Measurements from ENCODE around the gene ARL2BP.

Gene ARL2BP

DNA sequence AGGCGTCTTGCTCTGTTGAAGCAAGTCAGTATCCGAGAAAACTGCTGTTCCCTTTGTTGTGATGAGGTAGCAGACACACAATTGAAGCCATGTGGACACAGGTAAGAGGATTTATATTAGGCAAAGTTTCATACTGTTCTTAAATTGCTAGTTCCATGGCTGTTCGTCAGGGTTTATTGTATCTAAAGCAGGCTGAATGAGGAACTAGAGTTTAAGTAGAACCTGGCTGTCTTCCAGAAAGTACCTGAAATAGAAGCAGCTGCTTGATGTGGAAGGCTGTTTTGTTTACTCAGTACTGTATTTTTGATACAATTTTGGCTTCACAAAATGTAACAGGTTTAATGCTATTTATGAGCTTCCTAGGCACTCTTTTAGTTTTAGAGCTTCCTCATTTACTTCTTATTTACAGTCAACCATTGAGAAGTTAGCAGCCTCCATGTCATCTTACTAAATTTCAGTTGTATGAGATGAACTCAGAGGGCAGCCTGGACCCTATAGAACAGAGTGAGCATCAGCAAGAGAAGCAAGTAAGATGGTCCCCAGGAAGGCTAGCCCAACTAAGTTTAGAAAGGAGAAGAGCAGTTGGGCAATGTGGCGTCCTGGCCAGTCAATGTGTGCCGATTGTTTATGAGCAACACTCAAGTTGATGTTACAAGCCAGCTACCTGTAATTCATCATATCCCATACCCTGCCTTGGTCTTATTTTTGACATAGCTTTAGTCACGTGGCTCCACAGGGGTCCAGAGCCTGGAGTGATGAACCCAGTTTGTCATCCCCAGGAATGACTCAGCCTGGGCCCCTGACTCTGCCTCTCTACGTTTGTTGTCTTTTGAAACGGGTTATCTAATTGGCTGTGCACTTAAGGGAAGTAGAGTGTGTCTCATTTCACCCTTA is 9.7 kb upstream of the ARL2BP start:
- peak in 2 of 3 donors; percentile 20 to 48 for DNase-seq (ENCODE audit: low read depth in 3 of 3)

DNA sequence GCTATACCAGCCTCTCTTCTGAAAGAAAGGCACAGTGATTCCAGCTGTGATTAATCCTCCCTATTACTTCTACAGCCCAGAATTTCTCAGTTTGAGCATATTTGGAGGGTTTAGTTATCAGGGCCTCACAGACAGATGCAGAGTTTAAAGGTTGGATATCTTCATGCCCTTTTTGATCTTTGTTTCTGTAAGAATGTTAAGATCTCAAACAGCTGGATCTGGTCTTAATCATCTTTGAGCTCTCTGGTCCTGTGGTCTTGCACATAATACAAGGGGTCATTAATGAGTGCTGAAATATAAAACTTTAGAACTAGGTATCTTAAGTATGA is 9.1 kb upstream of the ARL2BP start:
- no peak for DNase-seq (ENCODE audit: low read depth in 3 of 3)

DNA sequence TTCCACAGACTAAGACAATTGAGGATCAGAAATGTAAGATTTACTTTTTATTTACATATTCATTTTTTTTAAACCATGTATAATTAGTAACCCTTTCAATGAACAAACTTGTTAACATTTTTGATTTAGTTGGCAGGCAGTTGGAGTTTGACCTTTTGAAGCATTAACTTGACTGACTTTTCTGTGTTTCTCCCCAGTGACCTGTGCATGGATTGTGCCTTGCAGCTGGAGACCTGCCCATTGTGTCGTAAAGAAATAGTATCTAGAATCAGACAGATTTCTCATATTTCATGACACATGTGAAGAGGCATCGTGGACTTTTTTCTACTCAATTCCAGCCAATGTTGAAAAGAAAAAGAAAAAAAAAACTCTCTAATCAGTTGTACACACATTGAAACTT is 6.4 kb upstream of the ARL2BP start:
- no peak for DNase-seq (ENCODE audit: low read depth in 3 of 3)

DNA sequence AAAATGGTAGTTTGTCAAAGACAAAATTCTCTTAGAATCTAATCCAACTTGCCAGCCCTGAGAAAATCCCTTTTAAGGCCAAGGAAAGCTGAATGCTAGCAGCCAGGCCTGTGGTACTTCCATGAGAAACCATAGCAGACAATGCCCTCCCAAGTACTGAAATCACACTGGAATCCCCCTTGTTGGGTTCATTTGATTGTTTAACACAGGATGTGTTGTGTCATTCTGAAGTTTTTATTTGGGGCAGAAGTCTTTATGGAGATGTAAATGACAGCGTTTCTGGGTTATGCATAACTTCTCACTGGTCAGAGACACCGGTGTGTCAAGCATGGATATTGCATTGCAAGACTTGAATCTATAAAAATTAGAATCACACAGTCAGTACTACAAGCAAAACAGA is 6.0 kb upstream of the ARL2BP start:
- DNase-seq (ENCODE audit: low read depth in 3 of 3) = no peak

GRCh38 chr16:57240851-57241250 is 4.2 kb upstream of the ARL2BP start:
- no peak for DNase-seq (ENCODE audit: low read depth in 3 of 3)

DNA sequence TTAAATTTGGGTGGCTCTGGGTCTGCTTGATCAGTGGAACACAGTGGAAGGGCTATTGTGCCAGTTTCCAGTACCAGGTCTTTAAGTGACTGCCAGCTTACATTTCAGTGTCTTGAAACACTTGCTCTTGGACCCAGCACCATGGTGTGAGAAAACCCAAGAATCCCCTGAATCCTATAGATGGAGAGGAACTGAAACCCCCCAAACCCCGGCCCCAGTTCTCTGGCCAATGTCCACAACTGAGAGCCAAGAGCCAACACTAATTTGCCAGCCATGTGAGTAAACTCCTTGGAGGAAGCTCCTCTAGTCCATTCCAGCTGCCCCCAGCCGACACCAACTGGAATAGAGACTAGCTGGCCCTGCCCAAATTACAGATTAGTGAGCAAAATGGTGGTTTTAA is 2.4 kb upstream of the ARL2BP start:
- no peak for DNase-seq (ENCODE audit: low read depth in 3 of 3)

GRCh38 chr16:57244463-57244766 is 644 bp upstream of the ARL2BP start:
- DNase-seq (ENCODE audit: low read depth in 3 of 3) = no peak

- DNase-seq (ENCODE audit: low read depth in 3 of 3) = no peak
These were observed 534 bp downstream of the ARL2BP start for GRCh38 chr16:57245472-57246113.

GRCh38 chr16:57251352-57251751 is 6.3 kb downstream of the ARL2BP start:
- no peak for DNase-seq (ENCODE audit: low read depth in 3 of 3)

DNA sequence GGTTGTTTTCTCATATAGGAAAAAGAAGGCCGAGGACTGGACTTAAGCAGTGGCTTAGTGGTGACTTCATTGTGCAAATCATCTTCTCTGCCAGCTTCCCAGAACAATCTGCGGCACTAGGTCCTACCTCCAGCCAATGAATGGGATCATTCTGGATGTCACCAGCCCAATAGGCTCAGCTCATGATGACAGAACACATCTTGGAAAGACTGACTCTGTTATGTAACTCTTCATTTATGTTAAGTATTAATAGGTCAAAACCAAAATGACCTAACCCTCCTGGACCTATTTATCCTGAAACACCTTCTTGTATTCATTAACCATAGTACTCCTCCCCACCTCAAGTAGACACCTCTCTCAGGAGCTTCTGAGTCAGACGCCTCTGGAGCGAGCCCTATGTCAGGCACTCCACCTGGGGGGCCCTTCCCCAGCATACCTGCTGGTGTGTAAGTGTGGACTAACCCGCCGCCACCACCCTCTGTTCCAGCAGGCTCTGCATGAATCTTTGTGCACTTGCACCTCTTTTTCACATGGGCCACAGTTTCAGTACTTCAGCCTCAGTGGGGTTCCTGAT is 7.2 kb downstream of the ARL2BP start:
- no peak for DNase-seq (ENCODE audit: low read depth in 3 of 3)

- no peak for DNase-seq (ENCODE audit: low read depth in 3 of 3)
These were observed 8.4 kb downstream of the ARL2BP start for GRCh38 chr16:57253466-57253865.

GRCh38 chr16:57255686-57256415 is 10.8 kb downstream of the ARL2BP start:
- DNase-seq (ENCODE audit: low read depth in 3 of 3) = no peak

DNA sequence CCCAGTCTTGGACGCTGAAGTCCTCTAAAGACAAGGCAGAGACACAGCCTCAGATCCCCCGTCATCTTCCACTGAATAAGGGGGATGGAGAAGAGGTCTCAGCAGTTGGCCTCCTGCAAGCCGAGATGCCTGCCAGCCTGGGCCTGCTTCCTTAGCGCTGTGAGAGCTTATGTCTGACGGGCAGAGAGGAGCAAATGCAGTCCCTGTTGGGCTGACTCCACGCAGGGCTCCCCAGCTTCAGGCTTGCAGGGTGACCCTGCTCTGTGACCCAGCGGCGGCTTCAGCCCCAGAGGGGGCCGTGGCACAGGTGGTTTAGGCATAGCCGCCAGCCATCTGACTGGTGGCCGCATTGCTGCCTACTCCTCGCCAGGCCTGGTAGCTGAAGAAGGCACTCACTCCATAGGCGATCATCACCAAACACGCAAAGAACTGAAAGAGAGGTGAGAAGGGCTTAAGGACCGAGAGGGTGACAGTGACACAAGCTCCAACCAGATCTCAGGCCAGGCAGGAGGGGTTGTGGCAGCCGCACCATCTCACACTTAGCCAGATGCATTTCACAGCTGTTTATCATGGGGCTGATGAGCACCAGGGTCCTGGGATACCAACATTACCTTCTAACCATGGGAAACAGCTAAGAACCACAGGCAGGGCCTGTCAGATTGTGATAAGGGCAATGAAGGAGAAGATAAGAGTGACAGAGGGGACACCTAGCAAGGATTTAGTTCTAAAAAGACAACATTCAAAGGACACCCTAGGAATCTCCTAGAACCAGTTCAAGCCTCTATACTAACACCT is 11.7 kb downstream of the ARL2BP start:
- DNase-seq (ENCODE audit: low read depth in 3 of 3) = no peak

- DNase-seq (ENCODE audit: low read depth in 3 of 3) = no peak
These were observed 12.5 kb downstream of the ARL2BP start for GRCh38 chr16:57257455-57258070.

- no peak for DNase-seq (ENCODE audit: low read depth in 3 of 3)
These were observed 13.3 kb downstream of the ARL2BP start for GRCh38 chr16:57258226-57258909.

- DNase-seq (ENCODE audit: low read depth in 3 of 3) = no peak
These were observed 13.9 kb downstream of the ARL2BP start for GRCh38 chr16:57258910-57259475.

DNA sequence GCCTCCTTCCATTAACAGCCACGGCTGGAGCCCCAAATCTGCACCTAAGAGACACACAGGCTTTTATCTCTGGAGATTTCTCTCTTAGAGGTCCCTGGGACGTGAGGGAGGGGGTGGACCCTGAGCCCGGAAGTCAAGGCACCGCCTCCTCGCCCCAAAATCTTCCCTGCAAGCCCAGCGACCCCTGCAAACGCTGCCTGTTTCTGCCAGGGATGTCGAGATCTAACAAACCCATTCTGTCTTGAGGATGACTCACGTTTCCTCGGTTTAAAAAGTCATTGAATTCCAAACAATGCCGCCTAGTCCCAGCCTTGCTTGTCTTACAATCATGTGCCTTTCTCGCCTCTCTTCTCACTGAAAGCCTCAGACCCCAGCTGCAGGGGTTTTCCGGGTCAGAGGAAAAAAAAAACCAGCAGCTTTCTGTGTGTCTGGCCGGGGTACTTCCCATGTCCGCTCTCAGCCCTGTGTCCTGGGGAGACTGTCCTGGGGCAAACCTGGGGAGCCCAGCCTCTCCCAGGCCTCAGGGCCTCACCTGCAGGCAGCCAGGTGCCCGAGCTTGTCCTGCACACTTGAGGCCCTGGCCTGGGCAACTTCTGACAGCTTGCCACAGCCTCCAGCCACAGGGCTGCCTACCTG is 15.4 kb downstream of the ARL2BP start:
- DNase-seq (ENCODE audit: low read depth in 3 of 3) = no peak

DNA sequence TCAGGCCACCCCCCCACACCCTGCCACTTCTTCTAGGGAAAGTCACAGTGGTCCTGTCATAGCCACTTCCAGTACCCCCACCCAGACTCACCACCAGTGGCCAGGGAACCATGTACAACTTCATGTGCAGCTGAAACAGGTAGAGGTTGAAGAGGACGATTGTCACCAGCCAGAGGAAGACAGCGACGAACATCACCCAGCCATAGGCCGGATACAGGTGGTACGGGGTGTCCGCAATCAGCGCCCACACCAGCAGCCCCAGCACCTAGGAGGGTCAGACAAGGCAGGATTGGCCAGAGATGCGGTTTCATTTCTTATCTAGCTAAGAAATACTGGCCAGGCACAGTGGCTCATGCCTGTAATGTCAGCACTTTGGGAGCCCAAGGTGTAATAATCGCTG is 16.7 kb downstream of the ARL2BP start:
- DNase-seq (ENCODE audit: low read depth in 3 of 3) = no peak

- DNase-seq (ENCODE audit: low read depth in 3 of 3) = no peak
These were observed 17.9 kb downstream of the ARL2BP start for GRCh38 chr16:57262841-57263540.
